Liver (tissue), 9 donors: Measurements from ENCODE around the gene FUS. TPM values are rescaled to one million over a fixed set of nuclear protein-coding genes. Genes with fewer than 3 reads are reported as not detected.

Experiments
- DNase-seq: peaks from one replicate; pipeline ENCODE4 v3.0.0-alpha.2; 2017; ENCODE audit warnings: low spot score
- H3K27ac ChIP-seq, 2 donors: one replicate each; pipeline ENCODE4 v1.7.0; 2013; ENCODE audit warnings: inconsistent platforms in 2 of 2, low read length in 2 of 2, control low read depth in 1 of 2, low read depth in 1 of 2, mild to moderate bottlenecking in 1 of 2
- H3K27me3 ChIP-seq, 4 donors: one replicate each; pipeline versions ENCODE4 v1.6.1 to v1.7.0; 2013; ENCODE audit warnings: low read length in 3 of 4, inconsistent platforms in 1 of 4, mild to moderate bottlenecking in 1 of 4, moderate library complexity in 1 of 4; ENCODE audit not compliant: control insufficient read depth in 4 of 4, insufficient read depth in 4 of 4
- H3K36me3 ChIP-seq, 4 donors: one replicate each; pipeline versions ENCODE4 v1.6.1 to v1.7.0; 2013; ENCODE audit warnings: low read length in 3 of 4, mild to moderate bottlenecking in 3 of 4, low read depth in 1 of 4, moderate library complexity in 1 of 4; ENCODE audit not compliant: control insufficient read depth in 4 of 4, insufficient read depth in 3 of 4
- H3K4me1 ChIP-seq, 4 donors: one replicate each; pipeline versions ENCODE4 v1.6.1 to v1.7.0; 2013; ENCODE audit warnings: low read length in 3 of 4, mild to moderate bottlenecking in 3 of 4, moderate library complexity in 1 of 4; ENCODE audit not compliant: control insufficient read depth in 4 of 4, insufficient read depth in 4 of 4
- H3K4me3 ChIP-seq, 3 donors: one replicate each; pipeline versions ENCODE4 v1.6.1 to v1.7.0; 2013; ENCODE audit warnings: low read length in 3 of 3, control low read depth in 1 of 3, low read depth in 1 of 3, mild to moderate bottlenecking in 1 of 3
- H3K9ac ChIP-seq, 2 donors: one replicate each; pipeline ENCODE4 v1.7.0; 2013; ENCODE audit warnings: low read length in 2 of 2, mild to moderate bottlenecking in 2 of 2, moderate library complexity in 2 of 2, control low read depth in 1 of 2, low read depth in 1 of 2
- H3K9me3 ChIP-seq, 4 donors: one replicate each; pipeline versions ENCODE4 v1.6.1 to v1.7.0; 2013; ENCODE audit warnings: low read length in 3 of 4; ENCODE audit not compliant: control insufficient read depth in 4 of 4
- ATF3 ChIP-seq: IDR thresholded peaks from 2 replicates; pipeline ENCODE4 v1.6.1; 2016; ENCODE audit warnings: antibody characterized with exemption
- CTCF ChIP-seq: fragments of 150-350 bp; IDR thresholded peaks from 2 replicates; pipeline ENCODE4 v1.5.1; 2017; ENCODE audit warnings: improper control_type of control experiment, low read depth, low read length; ENCODE audit not compliant: missing input control
- EGR1 ChIP-seq, 2 donors: IDR thresholded peaks; 2 replicates each; pipeline ENCODE4 v1.6.1; 2016 to 2018; ENCODE audit warnings: antibody characterized with exemption in 2 of 2, low read depth in 2 of 2
- FOXA1 ChIP-seq: IDR thresholded peaks from 2 replicates; pipeline ENCODE4 v1.6.1; 2016; ENCODE audit warnings: antibody characterized with exemption
- FOXA2 ChIP-seq: IDR thresholded peaks from 2 replicates; pipeline ENCODE4 v1.6.1; 2016; ENCODE audit warnings: antibody characterized with exemption
- GABPA ChIP-seq, 2 donors: IDR thresholded peaks in 1 of 2; conservative IDR thresholded peaks in 1 of 2; 2 replicates each; pipeline ENCODE4 v1.6.1; 2016; ENCODE audit warnings: antibody characterized with exemption in 2 of 2, mild to moderate bottlenecking in 1 of 2, moderate library complexity in 1 of 2
- HNF4A ChIP-seq, 2 donors: conservative IDR thresholded peaks; 2 replicates each; pipeline ENCODE4 v1.6.1; 2016; ENCODE audit warnings: antibody characterized with exemption in 2 of 2, mild to moderate bottlenecking in 2 of 2
- HNF4G ChIP-seq: IDR thresholded peaks from 2 replicates; pipeline ENCODE4 v1.6.1; 2016; ENCODE audit warnings: antibody characterized with exemption
- JUND ChIP-seq, 2 donors: IDR thresholded peaks; 2 replicates each; pipeline ENCODE4 v1.6.1; 2016; ENCODE audit warnings: antibody characterized with exemption in 2 of 2
- MAX ChIP-seq: IDR thresholded peaks from 2 replicates; pipeline ENCODE4 v1.6.1; 2016; ENCODE audit warnings: antibody characterized with exemption
- NR2F2 ChIP-seq: IDR thresholded peaks from 2 replicates; pipeline ENCODE4 v1.6.1; 2016; ENCODE audit warnings: antibody characterized with exemption
- RAD21 ChIP-seq, 2 donors: IDR thresholded peaks; 2 replicates each; pipeline ENCODE4 v1.6.1; 2016; ENCODE audit warnings: antibody characterized with exemption in 2 of 2, mild to moderate bottlenecking in 2 of 2
- REST ChIP-seq: IDR thresholded peaks from 2 replicates; pipeline ENCODE4 v1.6.1; 2016; ENCODE audit warnings: antibody characterized with exemption, mild to moderate bottlenecking
- RXRA ChIP-seq, 2 donors: IDR thresholded peaks; 2 replicates each; pipeline ENCODE4 v1.6.1; 2017 to 2018; ENCODE audit warnings: antibody characterized with exemption in 2 of 2, mild to moderate bottlenecking in 1 of 2
- SP1 ChIP-seq: IDR thresholded peaks from 2 replicates; pipeline ENCODE4 v1.6.1; 2018; ENCODE audit warnings: antibody characterized with exemption, mild to moderate bottlenecking
- TAF1 ChIP-seq: conservative IDR thresholded peaks from 2 replicates; pipeline ENCODE4 v1.6.1; 2016; ENCODE audit warnings: antibody characterized with exemption, mild to moderate bottlenecking
- YY1 ChIP-seq: IDR thresholded peaks from 2 replicates; pipeline ENCODE4 v1.6.1; 2016; ENCODE audit warnings: antibody characterized with exemption, mild to moderate bottlenecking
- ZBTB33 ChIP-seq: IDR thresholded peaks from 2 replicates; pipeline ENCODE4 v1.6.1; 2016; ENCODE audit warnings: antibody characterized with exemption
- WGBS: extraction: QIAGEN DNeasy Blood & Tissue Kit; methylation state at CpG from one replicate; pipeline ENCODE4 v1.1.7; 2013; 5-methylcytosine and 5-hydroxymethylcytosine counted together
- polyA plus RNA-seq, 2 donors: library from polyadenylated mRNA; stranded (reverse) in 1 of 2; unstranded in 1 of 2; fragments of 200-250 nt in 1 of 2; fragments of >200 nt in 1 of 2; fragmentation: Nextera tagmentation in 1 of 2; extraction: Ambion mirVana in 1 of 2; gene quantifications; one replicate each; pipeline versions ENCODE4 v1.2.1 to v1.2.3, GENCODE V29; 2013 to 2015
- total RNA-seq, 2 donors: library from RNA; depleted of rRNA; stranded (reverse); fragments of >200 nt; gene quantifications; one replicate each; pipeline ENCODE4 v1.2.3, GENCODE V29; 2014
- donor health status: healthy.
- donor health status: healthy.
- donor health status: healthy.
- donor health status: healthy.
- donor health status: healthy.

Gene FUS
- total and polyA plus RNA-seq, 4 donors = 7.5 to 51.5 (median 39.3) TPM

- Histone ChIP-seq H3K4me1 (peaks cover 0 to 26% (median 12%) of the 10 kb centered on the region in 4 donors), H3K27me3 (peaks cover 0 to 4% (median 2%) of the 10 kb centered on the region in 4 donors), H3K9me3 (no peaks in the 10 kb centered on the region), H3K9ac (no peak within 1 kb of the TSS), H3K27ac (no peak within 1 kb of the TSS), H3K36me3 (no peaks in the 10 kb centered on the region), H3K4me3 (peak within 1 kb of the TSS in 1 of 3 donors; percentile 22)
- DNase-seq = no peak
- TF ChIP-seq EGR1 (IDR thresholded peaks at IDR 0.05; ENCODE audit: low read depth in 2 of 2) (no peak), RAD21 (IDR thresholded peaks at IDR 0.05) (no peak), ATF3 (no peak), HNF4G (no peak), CTCF (no peak), YY1 (no peak), ZBTB33 (no peak), HNF4A (conservative IDR thresholded peaks at IDR 0.05) (no peak), RXRA (IDR thresholded peaks at IDR 0.05) (no peak), TAF1 (no peak), REST (no peak), SP1 (no peak), FOXA1 (no peak), GABPA (IDR thresholded peaks at IDR 0.05 in 1 of 2, conservative IDR thresholded peaks at IDR 0.05 in 1 of 2) (no peak), MAX (no peak), FOXA2 (no peak), JUND (IDR thresholded peaks at IDR 0.05) (no peak), NR2F2 (no peak)
- WGBS = 6% methylated on average over 52 of the region's 52 CpGs
These were observed 36.6 kb downstream of the FUS start, which contains the start of gene PYDC1 for GRCh38 chr16:31216422-31217135. Gene PYDC1 (minus strand): TSS chr16:31217135. CDS start chr16:31217028, 107 bp downstream.
